Measurements from ENCODE around the gene SLC9A5. TPM values are rescaled to one million over a fixed set of nuclear protein-coding genes. Genes with fewer than 3 reads are reported as not detected.

The SLC9A5 gene
- total RNA-seq, 4 donors from 2014 or later, result 0.55 to 4.5 (median 1.5) TPM

DNA sequence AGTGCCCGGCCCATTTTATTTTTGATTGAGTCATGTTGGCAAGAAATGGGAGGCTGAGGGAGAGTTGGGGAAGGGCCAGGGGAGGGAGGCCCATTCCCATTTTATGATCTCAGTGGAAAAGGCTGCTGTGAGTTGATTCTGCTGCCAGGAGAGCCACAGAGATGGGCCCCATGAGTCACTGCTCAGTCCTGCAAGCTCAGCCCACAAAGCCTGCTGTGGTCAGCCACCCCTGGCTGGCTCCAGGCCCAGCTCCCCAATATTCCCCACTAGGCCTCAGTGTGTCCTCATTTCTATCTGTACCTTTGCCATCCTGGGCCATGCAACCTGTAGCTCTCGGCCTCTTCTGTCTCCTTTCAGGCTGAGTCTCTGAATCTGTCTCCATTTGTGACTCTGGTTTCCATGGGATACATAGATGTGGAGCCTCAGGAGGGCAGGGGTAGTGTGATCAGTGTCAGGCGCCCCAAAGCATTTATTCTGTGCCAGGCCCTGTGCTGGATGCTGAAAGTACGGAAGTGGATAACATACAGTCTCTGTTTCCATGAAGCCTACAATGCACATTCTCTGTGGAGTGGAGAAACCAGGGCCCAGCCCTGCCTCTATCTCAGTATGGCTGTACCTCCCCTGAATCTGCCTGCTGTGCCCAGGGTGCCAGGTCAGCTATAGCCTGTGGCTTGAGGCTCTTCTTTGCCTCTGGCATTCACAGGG, 28.7 kb downstream of the SLC9A5 start:
- H3K4me1 ChIP-seq, result peaks cover 0 to 23% (median 21%) of the 10 kb centered on the region in 4 donors
- peak overlapping the region; percentile 52 to 78 (median 66) for H3K27ac ChIP-seq
- H3K9me3 ChIP-seq, result no peaks in the 10 kb centered on the region
- WGBS, 2 donors (ENCODE audit: low coverage in 1 of 2), result 64 to 85% methylated on average over 2 to 4 of the region's 4 CpGs
- in situ Hi-C loops (cut with MboI; ENCODE audit: low pct_ligation_motif_present in 1 of 4, low pct_unique_long_range_greater_than_20kb in 1 of 4, low sequenced_read_pairs in 3 of 4), result loop anchor here in 1 of 4 donors (25.0 kb wide), 1 partner anchor 110 kb away; the partner anchor contains the start of gene TPPP3
- H3K36me3 ChIP-seq, result no peaks in the 10 kb centered on the region
- DNase-seq, result peak; percentile 26
- no peak for TF ChIP-seq POLR2AphosphoS5 (IDR thresholded peaks at IDR 0.05)
- no peaks in the 10 kb centered on the region for H3K27me3 ChIP-seq
- intact Hi-C loops (cut with DNase I; ENCODE audit: low total_unique reads), result no loop called here
- H3K4me3 ChIP-seq, result no peak overlapping the region

DNA sequence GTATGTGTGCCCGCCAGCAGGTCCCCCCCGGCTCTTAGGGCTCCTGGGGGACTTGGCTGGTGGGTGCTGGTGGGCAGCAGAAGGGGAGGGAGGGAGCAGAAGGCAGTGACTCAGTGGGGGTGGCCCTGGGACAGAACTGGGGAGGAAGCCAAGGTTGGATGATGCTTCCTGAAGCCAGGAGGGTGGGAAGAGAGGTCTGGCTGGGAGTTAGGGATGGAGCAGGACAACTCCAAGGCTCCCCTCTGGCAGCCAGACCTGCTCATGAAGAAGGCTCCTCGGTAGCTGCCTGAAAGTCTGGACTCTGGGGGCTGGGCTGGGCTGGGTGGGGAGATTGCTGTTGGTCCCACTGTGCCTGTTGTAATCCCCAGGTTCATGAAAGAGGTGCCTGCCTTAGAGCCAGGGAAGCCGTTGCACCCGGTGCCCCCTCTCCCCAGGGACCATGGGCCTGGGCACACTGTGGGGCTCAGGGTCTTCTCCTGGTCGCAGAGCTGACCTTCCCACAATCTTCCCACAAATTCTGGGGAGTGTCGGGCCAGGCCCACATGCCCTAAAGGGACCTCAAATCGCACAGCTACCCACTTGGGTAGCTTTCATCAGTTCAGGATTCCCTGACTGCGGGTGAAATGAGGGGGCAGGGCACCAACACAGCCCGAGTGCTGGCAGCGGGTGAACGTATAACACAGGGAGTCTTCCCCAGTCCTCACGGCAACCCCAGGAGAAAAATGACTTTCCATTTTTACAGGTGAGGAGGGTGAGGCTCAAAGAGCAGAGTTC, 29.4 kb downstream of the SLC9A5 start:
- TF ChIP-seq, protein P1, sequence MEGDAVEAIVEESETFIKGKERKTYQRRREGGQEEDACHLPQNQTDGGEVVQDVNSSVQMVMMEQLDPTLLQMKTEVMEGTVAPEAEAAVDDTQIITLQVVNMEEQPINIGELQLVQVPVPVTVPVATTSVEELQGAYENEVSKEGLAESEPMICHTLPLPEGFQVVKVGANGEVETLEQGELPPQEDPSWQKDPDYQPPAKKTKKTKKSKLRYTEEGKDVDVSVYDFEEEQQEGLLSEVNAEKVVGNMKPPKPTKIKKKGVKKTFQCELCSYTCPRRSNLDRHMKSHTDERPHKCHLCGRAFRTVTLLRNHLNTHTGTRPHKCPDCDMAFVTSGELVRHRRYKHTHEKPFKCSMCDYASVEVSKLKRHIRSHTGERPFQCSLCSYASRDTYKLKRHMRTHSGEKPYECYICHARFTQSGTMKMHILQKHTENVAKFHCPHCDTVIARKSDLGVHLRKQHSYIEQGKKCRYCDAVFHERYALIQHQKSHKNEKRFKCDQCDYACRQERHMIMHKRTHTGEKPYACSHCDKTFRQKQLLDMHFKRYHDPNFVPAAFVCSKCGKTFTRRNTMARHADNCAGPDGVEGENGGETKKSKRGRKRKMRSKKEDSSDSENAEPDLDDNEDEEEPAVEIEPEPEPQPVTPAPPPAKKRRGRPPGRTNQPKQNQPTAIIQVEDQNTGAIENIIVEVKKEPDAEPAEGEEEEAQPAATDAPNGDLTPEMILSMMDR (IDR thresholded peaks at IDR 0.05), result no peak
- TF ChIP-seq POLR2AphosphoS5 (IDR thresholded peaks at IDR 0.05) (no peak), EP300 (IDR thresholded peaks at IDR 0.05; ENCODE audit: low read depth) (no peak), POLR2A (IDR thresholded peaks at IDR 0.05) (no peak)
- WGBS, 2 donors (ENCODE audit: low coverage in 1 of 2), result 42% methylated on average over 13 of the region's 13 CpGs; no CpG with 5 or more reads in 1 of the 2 donors
- Histone ChIP-seq H3K4me1 (peaks cover 0 to 23% (median 21%) of the 10 kb centered on the region in 4 donors), H3K4me3 (peak overlapping the region; percentile 52 to 78 (median 58)), H3K9me3 (no peaks in the 10 kb centered on the region), H3K27me3 (no peaks in the 10 kb centered on the region), H3K36me3 (no peaks in the 10 kb centered on the region), H3K27ac (peak overlapping the region; percentile 52 to 78 (median 66))
- in situ Hi-C loops (cut with MboI; ENCODE audit: low pct_ligation_motif_present in 1 of 4, low pct_unique_long_range_greater_than_20kb in 1 of 4, low sequenced_read_pairs in 3 of 4) (loop anchor here in 1 of 4 donors (25.0 kb wide), 1 partner anchor 109 kb away; the partner anchor contains the start of gene TPPP3), intact Hi-C loops (cut with DNase I; ENCODE audit: low total_unique reads) (no loop called here)
- no peak for DNase-seq

DNA sequence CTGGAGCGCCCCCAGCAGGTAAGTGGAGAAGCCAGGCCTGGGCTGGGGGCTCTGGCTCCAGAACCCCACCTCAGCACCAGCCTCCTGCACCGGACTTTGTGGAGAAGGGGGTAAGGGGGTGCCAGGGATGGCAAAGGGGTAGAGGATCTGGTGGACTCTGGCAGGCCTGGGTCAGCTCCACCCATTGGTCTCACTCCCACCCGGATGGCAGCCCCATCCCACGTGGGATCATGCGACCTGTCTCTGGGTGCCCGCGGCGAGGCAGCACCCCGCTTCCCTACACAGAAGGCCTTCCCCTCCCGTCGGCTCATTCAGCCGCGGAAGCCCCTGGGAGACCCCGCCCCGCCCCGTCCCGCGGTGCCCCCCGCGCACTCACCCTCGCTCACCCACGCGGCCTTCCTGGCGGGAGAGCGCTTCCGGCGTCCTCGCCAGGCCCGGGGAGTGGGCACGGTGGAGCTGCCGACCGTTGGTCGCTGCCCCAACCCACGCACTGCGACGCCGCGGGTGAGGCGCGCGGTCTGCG, 30.1 kb downstream of the SLC9A5 start:
- H3K4me3 ChIP-seq, result peak overlapping the region; percentile 52 to 78 (median 58)
- WGBS, 2 donors (ENCODE audit: low coverage in 1 of 2), result 21% methylated on average over 2 of the region's 42 CpGs; no CpG with 5 or more reads in 1 of the 2 donors
- no peaks in the 10 kb centered on the region for H3K27me3 ChIP-seq
- H3K4me1 ChIP-seq, result peaks cover 0 to 23% (median 21%) of the 10 kb centered on the region in 4 donors
- peak overlapping the region; percentile 52 to 78 (median 66) for H3K27ac ChIP-seq
- intact Hi-C loops (cut with DNase I; ENCODE audit: low total_unique reads), result no loop called here
- H3K36me3 ChIP-seq, result no peaks in the 10 kb centered on the region
- DNase-seq, result peak; percentile 40
- H3K9me3 ChIP-seq, result no peaks in the 10 kb centered on the region
- in situ Hi-C loops (cut with MboI; ENCODE audit: low pct_ligation_motif_present in 1 of 4, low pct_unique_long_range_greater_than_20kb in 1 of 4, low sequenced_read_pairs in 3 of 4), result loop anchor here in 1 of 4 donors (25.0 kb wide), 1 partner anchor 108 kb away; the partner anchor contains the start of gene TPPP3
- no peak for TF ChIP-seq POLR2AphosphoS5 (IDR thresholded peaks at IDR 0.05)
- TF ChIP-seq, protein P1 (IDR thresholded peaks at IDR 0.05), result peak in 4 of 5 experiments; percentile 8 to 49 (median 28)
- no peak for TF ChIP-seq EP300 (IDR thresholded peaks at IDR 0.05; ENCODE audit: low read depth)
- no peak for TF ChIP-seq POLR2A (IDR thresholded peaks at IDR 0.05)

DNA sequence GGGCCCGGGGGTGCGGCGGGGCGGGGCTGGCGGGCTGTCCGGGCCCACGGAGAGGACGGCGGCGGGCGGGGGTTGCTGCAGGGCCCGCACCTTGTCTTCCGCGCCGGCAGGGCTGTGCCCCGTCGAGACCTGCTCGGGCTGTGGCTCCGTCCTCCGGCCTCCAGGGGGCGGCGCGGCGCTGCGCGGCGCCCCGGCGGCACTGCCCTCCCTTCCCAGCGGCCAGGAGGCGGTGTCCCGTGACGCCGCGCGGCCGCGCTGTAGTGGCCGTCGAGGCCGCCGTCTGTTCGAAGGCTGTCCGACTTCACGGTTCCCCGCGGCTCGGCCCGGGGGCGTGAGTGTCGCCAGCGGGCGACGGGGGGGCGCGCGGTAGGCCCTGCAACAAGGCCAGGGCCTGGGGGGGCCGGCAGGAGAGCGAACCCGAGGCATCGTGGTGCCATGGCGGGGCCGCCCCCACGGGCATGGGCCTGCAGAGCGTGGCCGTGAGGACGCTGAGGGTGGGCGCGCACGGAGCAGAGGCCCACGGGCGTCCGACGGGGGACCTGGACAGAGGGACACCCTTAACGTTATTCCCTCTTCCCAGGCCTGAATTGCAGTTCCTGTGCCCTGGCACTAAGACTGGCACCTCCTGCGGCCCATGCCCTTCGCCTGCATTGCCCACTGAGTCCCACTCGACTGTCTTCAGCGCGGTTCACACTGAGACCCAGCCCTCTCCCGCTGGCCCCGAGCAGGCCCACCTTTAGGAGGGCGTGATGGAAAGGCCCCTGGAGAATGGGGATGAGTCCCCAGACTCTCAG, 30.7 kb downstream of the SLC9A5 start, which contains the start of gene PLEKHG4:
TSS of gene PLEKHG4 (plus strand) at position 237 of the 794 bp plus-strand sequence. CDS start at position 750, 513 bp downstream.
- intact Hi-C loops (cut with DNase I; ENCODE audit: low total_unique reads), result loop anchor here (5.0 kb wide), 1 partner anchor 118 kb away; no protein-coding TSS in a partner anchor

More for the DNA sequence above, 30.7 kb downstream of the SLC9A5 start, which contains the start of gene PLEKHG4:
- H3K27ac ChIP-seq, result peak within 1 kb of the TSS; percentile 52 to 78 (median 66)
- no peaks in the 10 kb centered on the region for H3K9me3 ChIP-seq
- H3K4me1 ChIP-seq, result peaks cover 0 to 23% (median 21%) of the 10 kb centered on the region in 4 donors
- WGBS, 2 donors (ENCODE audit: low coverage in 1 of 2), result 22% methylated on average over 43 of the region's 83 CpGs; no CpG with 5 or more reads in 1 of the 2 donors
- H3K27me3 ChIP-seq, result no peaks in the 10 kb centered on the region
- no peaks in the 10 kb centered on the region for H3K36me3 ChIP-seq
- in situ Hi-C loops (cut with MboI; ENCODE audit: low pct_ligation_motif_present in 1 of 4, low pct_unique_long_range_greater_than_20kb in 1 of 4, low sequenced_read_pairs in 3 of 4), result loop anchor here in 1 of 4 donors (25.0 kb wide), 1 partner anchor 108 kb away; the partner anchor contains the start of gene TPPP3
- peak; percentile 85 for DNase-seq
- TF ChIP-seq POLR2AphosphoS5 (IDR thresholded peaks at IDR 0.05) (peak in 2 of 3 donors; percentile 14 to 23), EP300 (IDR thresholded peaks at IDR 0.05; ENCODE audit: low read depth) (no peak), POLR2A (IDR thresholded peaks at IDR 0.05) (no peak)
- TF ChIP-seq, protein P1 (IDR thresholded peaks at IDR 0.05), result peak in 4 of 5 experiments; percentile 59 to 84 (median 62)
- H3K4me3 ChIP-seq, result peak within 1 kb of the TSS; percentile 52 to 78 (median 58)

Data from transverse colon (tissue), 4 donors.